Liver (tissue), 3 donors: ENCODE measurements around the gene POU4F1.

Experiments
- CTCF ChIP-seq: fragments of 150-350 bp; IDR thresholded peaks from 2 replicates; pipeline ENCODE4 v1.5.1; 2017; ENCODE audit warnings: improper control_type of control experiment, low read depth, low read length; ENCODE audit not compliant: missing input control
- EGR1 ChIP-seq, 2 donors: IDR thresholded peaks; 2 replicates each; pipeline ENCODE4 v1.6.1; 2016 to 2018; ENCODE audit warnings: antibody characterized with exemption in 2 of 2, low read depth in 2 of 2
- FOXA1 ChIP-seq: IDR thresholded peaks from 2 replicates; pipeline ENCODE4 v1.6.1; 2016; ENCODE audit warnings: antibody characterized with exemption
- FOXA2 ChIP-seq: IDR thresholded peaks from 2 replicates; pipeline ENCODE4 v1.6.1; 2016; ENCODE audit warnings: antibody characterized with exemption
- GABPA ChIP-seq, 2 donors: IDR thresholded peaks in 1 of 2; conservative IDR thresholded peaks in 1 of 2; 2 replicates each; pipeline ENCODE4 v1.6.1; 2016; ENCODE audit warnings: antibody characterized with exemption in 2 of 2, mild to moderate bottlenecking in 1 of 2, moderate library complexity in 1 of 2
- JUND ChIP-seq, 2 donors: IDR thresholded peaks; 2 replicates each; pipeline ENCODE4 v1.6.1; 2016; ENCODE audit warnings: antibody characterized with exemption in 2 of 2
- NR2F2 ChIP-seq: IDR thresholded peaks from 2 replicates; pipeline ENCODE4 v1.6.1; 2016; ENCODE audit warnings: antibody characterized with exemption
- RAD21 ChIP-seq, 2 donors: IDR thresholded peaks; 2 replicates each; pipeline ENCODE4 v1.6.1; 2016; ENCODE audit warnings: antibody characterized with exemption in 2 of 2, mild to moderate bottlenecking in 2 of 2
- REST ChIP-seq: IDR thresholded peaks from 2 replicates; pipeline ENCODE4 v1.6.1; 2016; ENCODE audit warnings: antibody characterized with exemption, mild to moderate bottlenecking
- TAF1 ChIP-seq: conservative IDR thresholded peaks from 2 replicates; pipeline ENCODE4 v1.6.1; 2016; ENCODE audit warnings: antibody characterized with exemption, mild to moderate bottlenecking
- YY1 ChIP-seq: IDR thresholded peaks from 2 replicates; pipeline ENCODE4 v1.6.1; 2016; ENCODE audit warnings: antibody characterized with exemption, mild to moderate bottlenecking
- TF ChIP-seq, protein P1 (sequence below): IDR thresholded peaks from 2 replicates; pipeline ENCODE4 v1.6.1; 2016; ENCODE audit warnings: antibody characterized with exemption
- TF ChIP-seq, protein P2 (sequence below): IDR thresholded peaks from 2 replicates; pipeline ENCODE4 v1.6.1; 2016; ENCODE audit warnings: antibody characterized with exemption
- donor health status: healthy.
- donor health status: healthy.

GRCh38 chr13:78600280-78600883, 3.0 kb downstream of the POU4F1 start:
- TF ChIP-seq CTCF = no peak
- TF ChIP-seq REST = no peak
- no peak for TF ChIP-seq TAF1
- TF ChIP-seq JUND (IDR thresholded peaks at IDR 0.05) = no peak
- TF ChIP-seq FOXA1 = no peak
- no peak for TF ChIP-seq RAD21 (IDR thresholded peaks at IDR 0.05)
- TF ChIP-seq, protein P1, sequence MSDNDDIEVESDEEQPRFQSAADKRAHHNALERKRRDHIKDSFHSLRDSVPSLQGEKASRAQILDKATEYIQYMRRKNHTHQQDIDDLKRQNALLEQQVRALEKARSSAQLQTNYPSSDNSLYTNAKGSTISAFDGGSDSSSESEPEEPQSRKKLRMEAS = no peak
- TF ChIP-seq FOXA2 = no peak
- no peak for TF ChIP-seq YY1
- TF ChIP-seq GABPA (IDR thresholded peaks at IDR 0.05 in 1 of 2, conservative IDR thresholded peaks at IDR 0.05 in 1 of 2) = no peak
- TF ChIP-seq NR2F2 = no peak
- no peak for TF ChIP-seq EGR1 (IDR thresholded peaks at IDR 0.05; ENCODE audit: low read depth in 2 of 2)
- TF ChIP-seq, protein P2, sequence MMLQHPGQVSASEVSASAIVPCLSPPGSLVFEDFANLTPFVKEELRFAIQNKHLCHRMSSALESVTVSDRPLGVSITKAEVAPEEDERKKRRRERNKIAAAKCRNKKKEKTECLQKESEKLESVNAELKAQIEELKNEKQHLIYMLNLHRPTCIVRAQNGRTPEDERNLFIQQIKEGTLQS = no peak
